A172 (cell line): ENCODE data around the gene GRIN3B. TPM values are rescaled to one million over a fixed set of nuclear protein-coding genes. Genes with fewer than 3 reads are reported as not detected.
"Not testable (repeated sequence)": the region's sequence is repeated elsewhere in the genome, so short reads cannot be mapped to it uniquely, and the experiment has no call there.

ENCODE experiments used
- DNase-seq: peaks from one replicate; pipeline ENCODE4 v3.0.0-alpha.2; 2015; ENCODE audit warnings: low spot score
- total RNA-seq: library from RNA; depleted of rRNA; stranded (reverse); fragments of >200 nt; shearing (Covaris generic); gene quantifications from 2 replicates; pipeline ENCODE4 v1.2.3, GENCODE V29; 2014; rRNA removed

Gene GRIN3B
- total RNA-seq: 0.38 TPM in 1 of 2 replicates, not detected in the other

- no peak for DNase-seq
Observed at GRCh38 chr19:1000095-1000494, at the start of gene GRIN3B. Gene GRIN3B, plus strand, starts transcription at chr19:1000419. Its CDS starts 19 bp downstream, at chr19:1000438.

- DNase-seq: no peak
Observed at GRCh38 chr19:952049-952679, 48.1 kb upstream of the GRIN3B start.

GRCh38 chr19:952680-953444 is 47.4 kb upstream of the GRIN3B start:
- no peak for DNase-seq

- no peak for DNase-seq
Observed at GRCh38 chr19:953445-954271, 46.6 kb upstream of the GRIN3B start.

- DNase-seq: no peak
Observed at GRCh38 chr19:954272-954671, 45.9 kb upstream of the GRIN3B start.

- no peak for DNase-seq
Observed at GRCh38 chr19:954672-955494, 45.3 kb upstream of the GRIN3B start.

- peak; percentile 57 for DNase-seq
Observed at GRCh38 chr19:955803-956765, 44.1 kb upstream of the GRIN3B start.

- peak; percentile 78 for DNase-seq
Observed at GRCh38 chr19:956766-957440, 43.3 kb upstream of the GRIN3B start.

- DNase-seq: not testable (repeated sequence)
Observed at GRCh38 chr19:957578-957977, 42.6 kb upstream of the GRIN3B start.

- DNase-seq: peak; percentile 71
Observed at GRCh38 chr19:958967-959855, 41.0 kb upstream of the GRIN3B start.

GRCh38 chr19:960020-960419 is 40.2 kb upstream of the GRIN3B start:
- no peak for DNase-seq

GRCh38 chr19:960601-960938 is 39.6 kb upstream of the GRIN3B start:
- no peak for DNase-seq

- peak; percentile 68 for DNase-seq
Observed at GRCh38 chr19:961866-962620, 38.2 kb upstream of the GRIN3B start.

GRCh38 chr19:962683-963400 is 37.4 kb upstream of the GRIN3B start:
- DNase-seq: no peak

GRCh38 chr19:963486-963951 is 36.7 kb upstream of the GRIN3B start:
- DNase-seq: no peak

GRCh38 chr19:964116-964520 is 36.1 kb upstream of the GRIN3B start:
- no peak for DNase-seq
